HCT116 (cell line): Measurements from ENCODE around the gene SLC43A3.

Experiments
- EGR1 ChIP-seq: IDR thresholded peaks from 2 replicates; pipeline ENCODE4 v1.6.1; 2012; ENCODE audit warnings: low read depth
- EZH2 ChIP-seq: fragments of 200-600 bp; sonication (generic); IDR thresholded peaks from 2 replicates; pipeline ENCODE4 v1.6.1; 2017; ENCODE audit warnings: antibody characterized with exemption, mixed run types
- MAX ChIP-seq: IDR thresholded peaks from 2 replicates; pipeline ENCODE4 v1.6.1; 2012
- POLR2A ChIP-seq: IDR thresholded peaks from 2 replicates; pipeline ENCODE4 v1.7.0; 2011; ENCODE audit warnings: borderline replicate concordance; ENCODE audit not compliant: insufficient read depth, insufficient read length; ENCODE audit errors: extremely low read depth
- POLR2AphosphoS5 ChIP-seq: IDR thresholded peaks from 2 replicates; pipeline ENCODE4 v1.6.1; 2011; ENCODE audit warnings: mild to moderate bottlenecking, low read depth, low read length, moderate library complexity
- RAD21 ChIP-seq: IDR thresholded peaks from 2 replicates; pipeline ENCODE4 v1.6.1; 2012; ENCODE audit warnings: low read depth, mild to moderate bottlenecking
- SP1 ChIP-seq: IDR thresholded peaks from 2 replicates; pipeline ENCODE4 v1.6.1; 2012; ENCODE audit warnings: low read depth
- TF ChIP-seq, protein P1 (sequence below), 3 experiments: fragments of 200-600 bp in 1 of 3; sonication (generic) in 1 of 3; IDR thresholded peaks in 2 of 3; conservative IDR thresholded peaks in 1 of 3; 2 replicates each; pipeline ENCODE4 v1.5.1; 2012 to 2017; ENCODE audit warnings: low read depth in 2 of 3, low read length in 2 of 3, antibody characterized with exemption in 1 of 3, borderline replicate concordance in 1 of 3, control low read depth in 1 of 3, mild to moderate bottlenecking in 1 of 3, mixed read lengths in 1 of 3, mixed run types in 1 of 3, moderate library complexity in 1 of 3; ENCODE audit not compliant: insufficient read depth in 1 of 3
- TF ChIP-seq, protein P2 (sequence below): IDR thresholded peaks from 2 replicates; pipeline ENCODE4 v1.6.1; 2011; ENCODE audit warnings: mild to moderate bottlenecking, low read length, moderate library complexity; ENCODE audit not compliant: insufficient replicate concordance; ENCODE audit errors: extremely low read depth

- TF ChIP-seq, protein P1, sequence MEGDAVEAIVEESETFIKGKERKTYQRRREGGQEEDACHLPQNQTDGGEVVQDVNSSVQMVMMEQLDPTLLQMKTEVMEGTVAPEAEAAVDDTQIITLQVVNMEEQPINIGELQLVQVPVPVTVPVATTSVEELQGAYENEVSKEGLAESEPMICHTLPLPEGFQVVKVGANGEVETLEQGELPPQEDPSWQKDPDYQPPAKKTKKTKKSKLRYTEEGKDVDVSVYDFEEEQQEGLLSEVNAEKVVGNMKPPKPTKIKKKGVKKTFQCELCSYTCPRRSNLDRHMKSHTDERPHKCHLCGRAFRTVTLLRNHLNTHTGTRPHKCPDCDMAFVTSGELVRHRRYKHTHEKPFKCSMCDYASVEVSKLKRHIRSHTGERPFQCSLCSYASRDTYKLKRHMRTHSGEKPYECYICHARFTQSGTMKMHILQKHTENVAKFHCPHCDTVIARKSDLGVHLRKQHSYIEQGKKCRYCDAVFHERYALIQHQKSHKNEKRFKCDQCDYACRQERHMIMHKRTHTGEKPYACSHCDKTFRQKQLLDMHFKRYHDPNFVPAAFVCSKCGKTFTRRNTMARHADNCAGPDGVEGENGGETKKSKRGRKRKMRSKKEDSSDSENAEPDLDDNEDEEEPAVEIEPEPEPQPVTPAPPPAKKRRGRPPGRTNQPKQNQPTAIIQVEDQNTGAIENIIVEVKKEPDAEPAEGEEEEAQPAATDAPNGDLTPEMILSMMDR (IDR thresholded peaks at IDR 0.05 in 2 of 3, conservative IDR thresholded peaks at IDR 0.05 in 1 of 3; ENCODE audit: borderline replicate concordance in 1 of 3, insufficient read depth in 1 of 3, low read depth in 2 of 3, low read length in 2 of 3) = no peak
- no peak for TF ChIP-seq POLR2A
- no peak for TF ChIP-seq EGR1
- no peak for TF ChIP-seq POLR2AphosphoS5
- TF ChIP-seq, protein P2, sequence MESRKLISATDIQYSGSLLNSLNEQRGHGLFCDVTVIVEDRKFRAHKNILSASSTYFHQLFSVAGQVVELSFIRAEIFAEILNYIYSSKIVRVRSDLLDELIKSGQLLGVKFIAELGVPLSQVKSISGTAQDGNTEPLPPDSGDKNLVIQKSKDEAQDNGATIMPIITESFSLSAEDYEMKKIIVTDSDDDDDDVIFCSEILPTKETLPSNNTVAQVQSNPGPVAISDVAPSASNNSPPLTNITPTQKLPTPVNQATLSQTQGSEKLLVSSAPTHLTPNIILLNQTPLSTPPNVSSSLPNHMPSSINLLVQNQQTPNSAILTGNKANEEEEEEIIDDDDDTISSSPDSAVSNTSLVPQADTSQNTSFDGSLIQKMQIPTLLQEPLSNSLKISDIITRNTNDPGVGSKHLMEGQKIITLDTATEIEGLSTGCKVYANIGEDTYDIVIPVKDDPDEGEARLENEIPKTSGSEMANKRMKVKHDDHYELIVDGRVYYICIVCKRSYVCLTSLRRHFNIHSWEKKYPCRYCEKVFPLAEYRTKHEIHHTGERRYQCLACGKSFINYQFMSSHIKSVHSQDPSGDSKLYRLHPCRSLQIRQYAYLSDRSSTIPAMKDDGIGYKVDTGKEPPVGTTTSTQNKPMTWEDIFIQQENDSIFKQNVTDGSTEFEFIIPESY = no peak
- TF ChIP-seq EZH2 = no peak
- no peak for TF ChIP-seq RAD21
- no peak for TF ChIP-seq SP1
- no peak for TF ChIP-seq MAX
Measured at GRCh38 chr11:57370941-57371340, 56.0 kb downstream of the SLC43A3 start.
